GM12874 (cell line): ENCODE measurements around the gene MIOS.

Experiments used
- CTCF ChIP-seq: IDR thresholded peaks from 2 replicates; pipeline ENCODE4 v1.5.1; 2011; ENCODE audit warnings: low read depth, mild to moderate bottlenecking, control low read depth, low read length, moderate library complexity; ENCODE audit not compliant: insufficient read depth

The MIOS gene

GRCh38 chr7:7554649-7555575, 11.8 kb upstream of the MIOS start:
- no peak for TF ChIP-seq CTCF

DNA sequence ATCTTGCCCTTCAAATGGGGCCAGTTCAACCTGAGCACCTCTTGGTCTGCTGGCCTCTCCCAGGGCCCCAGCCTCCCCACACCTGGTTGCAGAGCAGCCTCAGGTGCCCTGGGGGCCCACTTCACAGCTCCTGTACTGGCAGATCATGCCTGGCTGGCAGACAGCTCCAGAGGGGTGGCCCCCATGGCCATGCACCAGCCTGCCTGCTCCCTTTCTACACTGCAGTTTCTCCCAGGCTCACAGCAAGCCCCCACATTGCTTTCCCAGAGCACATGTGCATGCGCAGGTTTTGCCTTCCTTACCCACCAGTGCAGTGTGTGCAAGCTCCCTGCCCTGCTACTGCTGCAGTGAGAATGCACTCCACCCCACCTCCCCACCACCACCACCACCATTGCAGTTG, 9.8 kb upstream of the MIOS start:
- no peak for TF ChIP-seq CTCF

GRCh38 chr7:7557252-7557651, 9.4 kb upstream of the MIOS start:
- TF ChIP-seq CTCF: no peak

- TF ChIP-seq CTCF: no peak
Measured at GRCh38 chr7:7562736-7563135, 3.9 kb upstream of the MIOS start.

DNA sequence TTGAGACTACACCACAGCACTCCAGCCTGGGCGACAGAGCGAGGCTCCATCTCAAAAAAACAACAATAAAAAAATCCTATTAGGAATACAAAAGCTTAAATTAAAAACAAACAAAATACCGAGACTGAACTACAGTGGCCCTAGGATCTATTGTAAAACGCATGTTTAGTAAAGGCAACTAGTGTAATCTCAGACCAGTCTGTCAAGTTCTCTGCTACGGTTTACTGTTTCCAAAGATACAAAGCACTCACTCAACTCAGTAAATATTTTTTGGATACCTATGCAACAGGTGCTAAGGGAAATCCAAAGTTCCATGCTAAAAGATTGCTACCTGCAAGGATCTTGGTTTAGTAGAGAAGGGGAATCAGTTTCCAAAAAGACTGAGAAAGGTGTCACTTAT, 3.4 kb upstream of the MIOS start:
- no peak for TF ChIP-seq CTCF

GRCh38 chr7:7563813-7564212, 2.9 kb upstream of the MIOS start:
- no peak for TF ChIP-seq CTCF

- no peak for TF ChIP-seq CTCF
Measured at GRCh38 chr7:7564323-7564780, 2.3 kb upstream of the MIOS start.
